ENCODE measurements around the gene XYLT2.
"Not testable (repeated sequence)": the region's sequence is repeated elsewhere in the genome, so short reads cannot be mapped to it uniquely, and the experiment has no call there.

The XYLT2 gene

DNA sequence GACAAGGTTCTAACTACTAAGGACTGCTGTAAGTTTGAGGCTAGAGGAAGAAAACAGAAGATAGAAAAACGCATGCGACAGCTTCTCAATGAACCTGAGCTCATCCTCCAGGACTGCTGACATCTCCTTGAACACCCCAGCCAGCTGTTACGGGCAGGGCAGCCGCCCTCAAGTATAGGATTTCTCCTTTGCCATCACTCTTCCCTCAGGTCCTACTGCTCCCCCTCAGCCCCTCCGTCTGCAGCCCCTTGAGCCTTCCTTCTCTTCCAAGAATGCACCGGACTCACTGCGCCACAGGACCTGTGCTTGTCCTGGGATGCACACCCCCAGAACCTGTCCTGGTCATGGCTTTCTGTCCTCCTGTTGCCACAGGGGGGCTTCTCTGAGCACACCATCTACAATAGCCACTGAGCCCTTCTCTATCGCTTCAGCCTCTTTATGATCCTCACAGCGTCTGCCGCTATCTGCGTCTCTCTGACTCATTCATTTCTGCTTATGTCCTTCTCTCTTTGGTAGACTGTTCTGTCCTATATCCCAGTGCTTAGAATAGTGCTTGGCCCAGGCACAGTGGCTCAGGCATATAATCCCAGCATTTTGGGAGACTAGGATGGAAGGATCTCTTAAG, 15.7 kb upstream of the XYLT2 start:
- no peak for FAIRE-seq
- TF ChIP-seq SPI1 (IDR thresholded peaks at IDR 0.05; ENCODE audit: low read depth, low read length) (no peak), POLR2AphosphoS5 (IDR thresholded peaks at IDR 0.05; ENCODE audit: low read depth, low read length) (no peak), POLR2A (IDR thresholded peaks at IDR 0.05; ENCODE audit: low read depth, low read length) (no peak)
- no peak for DNase-seq (ENCODE audit: insufficient read length, low spot score)

DNA sequence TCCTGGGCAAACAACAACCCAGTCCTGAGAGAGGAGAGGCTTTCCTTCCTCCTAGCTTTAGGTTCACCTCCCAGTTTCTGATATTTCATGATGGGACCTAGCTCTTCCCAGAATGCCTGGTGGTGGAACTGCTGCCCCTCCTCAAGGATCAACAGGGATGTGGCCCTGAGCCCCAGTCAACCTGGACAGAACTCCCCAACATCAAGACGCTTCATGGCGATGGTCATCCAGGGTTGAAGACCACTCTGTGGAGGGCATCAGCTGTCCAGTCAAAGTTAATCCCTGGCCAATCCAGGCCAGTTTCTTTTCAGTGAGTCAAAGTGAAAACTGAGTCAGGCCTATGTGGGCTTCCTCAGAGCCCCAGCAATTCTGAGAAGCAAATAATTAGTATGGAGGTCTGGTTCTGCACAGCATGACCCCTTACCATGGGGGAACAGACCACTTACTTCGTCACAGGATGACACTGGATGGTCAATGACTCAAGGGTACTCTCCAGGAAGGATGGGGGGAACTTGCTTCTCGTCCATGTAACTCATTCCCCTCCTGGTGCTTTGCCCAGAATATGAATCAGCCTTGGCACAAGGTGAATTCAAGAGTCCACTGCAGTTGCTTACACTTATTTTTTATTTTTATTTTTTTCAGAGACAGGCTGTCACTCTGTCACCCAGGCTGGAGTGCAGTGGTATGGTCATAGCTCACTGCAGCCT, 14.7 kb upstream of the XYLT2 start:
- FAIRE-seq (no peak), DNase-seq (ENCODE audit: insufficient read length, low spot score) (no peak)
- no peak for TF ChIP-seq PAX5 (IDR thresholded peaks at IDR 0.05; ENCODE audit: insufficient read depth, low read length, severe bottlenecking)
- TF ChIP-seq POLR2AphosphoS5 (IDR thresholded peaks at IDR 0.05; ENCODE audit: low read depth, low read length): no peak
- TF ChIP-seq POLR2A (IDR thresholded peaks at IDR 0.05; ENCODE audit: low read depth, low read length): no peak
- TF ChIP-seq POU2F2 (IDR thresholded peaks at IDR 0.05; ENCODE audit: low read depth, low read length): no peak
- no peak for TF ChIP-seq TAF1 (IDR thresholded peaks at IDR 0.05; ENCODE audit: low read depth, low read length)
- TF ChIP-seq SPI1 (IDR thresholded peaks at IDR 0.05; ENCODE audit: low read depth, low read length): no peak

DNA sequence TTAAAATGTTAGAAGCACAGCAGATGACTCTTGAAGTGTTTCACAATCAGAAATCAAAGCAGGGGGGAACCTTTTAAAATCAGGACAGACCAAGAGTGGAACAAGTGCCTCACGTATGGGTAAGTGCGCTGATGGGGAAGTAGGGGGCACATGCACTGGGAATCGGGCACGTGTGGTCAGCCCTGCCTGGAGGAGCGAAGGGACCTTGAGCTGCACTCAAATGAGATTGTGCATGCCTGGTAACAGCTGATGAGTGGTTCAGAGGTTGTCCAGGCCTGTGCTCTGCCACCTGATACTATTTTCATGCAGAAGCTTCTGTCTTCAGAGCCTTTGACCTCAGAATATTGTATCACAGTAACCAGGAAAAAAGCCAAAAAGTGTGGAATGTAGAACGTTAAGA, 13.7 kb upstream of the XYLT2 start:
- no peak for FAIRE-seq
- TF ChIP-seq TAF1 (IDR thresholded peaks at IDR 0.05; ENCODE audit: low read depth, low read length): no peak
- no peak for TF ChIP-seq POLR2A (IDR thresholded peaks at IDR 0.05; ENCODE audit: low read depth, low read length)
- no peak for TF ChIP-seq SPI1 (IDR thresholded peaks at IDR 0.05; ENCODE audit: low read depth, low read length)
- TF ChIP-seq POLR2AphosphoS5 (IDR thresholded peaks at IDR 0.05; ENCODE audit: low read depth, low read length): no peak
- no peak for TF ChIP-seq POU2F2 (IDR thresholded peaks at IDR 0.05; ENCODE audit: low read depth, low read length)
- TF ChIP-seq PAX5 (IDR thresholded peaks at IDR 0.05; ENCODE audit: insufficient read depth, low read length, severe bottlenecking): no peak
- DNase-seq (ENCODE audit: insufficient read length, low spot score): no peak

DNA sequence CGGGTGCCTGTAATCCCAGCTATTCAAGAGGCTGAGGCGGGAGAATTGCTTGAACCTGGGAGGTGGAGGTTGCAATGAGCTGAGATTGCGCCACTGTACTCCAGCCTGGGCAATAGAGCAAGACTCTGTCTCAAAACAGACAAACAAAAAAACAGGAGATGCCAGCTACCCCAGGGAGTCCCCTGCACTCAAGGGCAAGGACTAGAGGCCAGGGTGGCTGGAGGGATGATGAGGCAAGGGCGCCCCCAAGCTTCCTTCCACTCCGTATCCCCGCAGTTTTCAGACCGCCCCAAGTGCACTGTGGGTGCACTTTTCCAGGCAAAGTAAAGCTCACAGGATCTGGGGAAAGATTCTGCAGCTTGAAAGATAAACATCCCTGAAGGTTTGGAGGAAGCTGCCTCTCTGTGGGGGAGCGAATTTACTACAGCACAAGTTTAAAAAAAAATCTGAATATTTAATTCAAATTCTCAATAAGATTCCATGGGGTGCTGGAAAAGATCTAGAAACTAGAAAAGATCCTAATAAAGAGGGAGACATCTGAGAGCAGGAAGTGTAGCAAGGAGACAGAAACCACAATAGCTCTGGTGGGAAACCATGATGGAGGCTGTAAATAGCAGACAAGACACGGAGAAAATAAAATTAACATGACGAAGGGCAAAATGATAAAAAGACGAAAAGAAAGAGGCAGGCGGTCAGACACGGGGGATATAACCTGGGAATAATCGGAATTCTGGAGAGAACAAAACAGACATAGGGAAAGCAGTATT, 12.5 kb upstream of the XYLT2 start:
- peak; percentile 45 for FAIRE-seq
- not testable (repeated sequence) for DNase-seq (ENCODE audit: insufficient read length, low spot score)

DNA sequence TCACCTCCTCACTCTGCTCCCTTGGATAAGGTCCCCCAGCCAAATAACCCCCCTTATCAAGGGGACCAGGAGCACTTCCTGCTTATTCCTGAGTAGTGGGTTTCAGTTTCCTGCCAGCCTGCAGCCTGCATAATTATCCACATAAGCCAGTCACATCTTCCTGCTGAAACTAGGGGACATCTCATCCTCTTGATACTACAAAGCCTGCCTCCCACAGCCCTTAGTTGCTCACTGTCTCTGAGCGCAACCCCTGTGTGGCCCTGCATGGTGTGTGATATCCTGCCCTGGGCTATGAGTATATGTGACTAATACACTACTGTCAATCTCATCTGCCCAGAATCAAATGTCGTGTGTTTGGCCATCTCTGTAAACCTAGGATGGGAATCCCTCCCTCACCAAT, 8.0 kb upstream of the XYLT2 start:
- FAIRE-seq: no peak
- TF ChIP-seq SPI1 (IDR thresholded peaks at IDR 0.05; ENCODE audit: low read depth, low read length) (no peak), POU2F2 (IDR thresholded peaks at IDR 0.05; ENCODE audit: low read depth, low read length) (no peak), POLR2AphosphoS5 (IDR thresholded peaks at IDR 0.05; ENCODE audit: low read depth, low read length) (no peak), POLR2A (IDR thresholded peaks at IDR 0.05; ENCODE audit: low read depth, low read length) (no peak), TAF1 (IDR thresholded peaks at IDR 0.05; ENCODE audit: low read depth, low read length) (no peak), PAX5 (IDR thresholded peaks at IDR 0.05; ENCODE audit: insufficient read depth, low read length, severe bottlenecking) (no peak)
- no peak for DNase-seq (ENCODE audit: insufficient read length, low spot score)

DNA sequence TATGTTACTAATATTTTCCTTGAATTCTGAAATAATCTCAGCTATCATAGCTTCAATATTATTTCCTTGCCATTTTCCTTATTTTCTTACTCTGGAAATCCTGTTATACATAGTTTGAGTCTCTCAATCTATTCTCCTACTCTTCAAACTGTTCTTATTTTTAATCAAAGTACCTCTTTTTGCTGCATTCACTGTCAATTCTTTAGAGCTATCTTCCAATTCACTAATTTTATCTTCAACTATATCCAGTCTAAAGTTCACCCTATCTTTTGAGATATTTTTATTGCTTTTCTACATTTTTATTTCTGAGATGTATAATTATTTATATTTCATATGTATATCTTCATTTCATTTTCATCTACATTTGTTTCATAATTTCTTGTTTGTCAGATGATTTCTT, 7.3 kb upstream of the XYLT2 start:
- FAIRE-seq (no peak), DNase-seq (ENCODE audit: insufficient read length, low spot score) (no peak)
- no peak for TF ChIP-seq TAF1 (IDR thresholded peaks at IDR 0.05; ENCODE audit: low read depth, low read length)
- TF ChIP-seq POU2F2 (IDR thresholded peaks at IDR 0.05; ENCODE audit: low read depth, low read length): no peak
- TF ChIP-seq PAX5 (IDR thresholded peaks at IDR 0.05; ENCODE audit: insufficient read depth, low read length, severe bottlenecking): no peak
- TF ChIP-seq POLR2AphosphoS5 (IDR thresholded peaks at IDR 0.05; ENCODE audit: low read depth, low read length): no peak
- no peak for TF ChIP-seq SPI1 (IDR thresholded peaks at IDR 0.05; ENCODE audit: low read depth, low read length)
- no peak for TF ChIP-seq POLR2A (IDR thresholded peaks at IDR 0.05; ENCODE audit: low read depth, low read length)

DNA sequence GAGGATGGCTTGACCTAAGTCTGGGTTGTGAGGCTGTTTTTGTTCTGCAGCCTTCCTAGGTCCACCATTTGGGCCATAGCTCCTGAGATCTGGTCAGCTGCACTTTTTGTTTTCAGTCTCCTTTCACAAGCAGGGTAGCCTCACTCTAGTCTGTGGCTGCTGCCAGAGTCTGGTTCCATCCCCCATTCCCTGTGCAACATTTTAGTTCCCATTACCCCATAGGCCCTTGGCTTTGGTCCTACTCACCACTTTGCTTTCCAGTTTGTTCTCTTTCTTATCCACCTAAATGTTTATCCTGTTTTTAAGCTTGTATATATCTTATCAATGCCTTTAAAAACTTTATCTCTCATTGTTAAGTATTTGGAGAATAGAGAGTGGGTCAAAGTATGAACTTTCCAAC, 6.5 kb upstream of the XYLT2 start:
- no peak for TF ChIP-seq SPI1 (IDR thresholded peaks at IDR 0.05; ENCODE audit: low read depth, low read length)
- no peak for TF ChIP-seq TAF1 (IDR thresholded peaks at IDR 0.05; ENCODE audit: low read depth, low read length)
- TF ChIP-seq POLR2A (IDR thresholded peaks at IDR 0.05; ENCODE audit: low read depth, low read length): no peak
- TF ChIP-seq POU2F2 (IDR thresholded peaks at IDR 0.05; ENCODE audit: low read depth, low read length): no peak
- FAIRE-seq (no peak), DNase-seq (ENCODE audit: insufficient read length, low spot score) (no peak)

DNA sequence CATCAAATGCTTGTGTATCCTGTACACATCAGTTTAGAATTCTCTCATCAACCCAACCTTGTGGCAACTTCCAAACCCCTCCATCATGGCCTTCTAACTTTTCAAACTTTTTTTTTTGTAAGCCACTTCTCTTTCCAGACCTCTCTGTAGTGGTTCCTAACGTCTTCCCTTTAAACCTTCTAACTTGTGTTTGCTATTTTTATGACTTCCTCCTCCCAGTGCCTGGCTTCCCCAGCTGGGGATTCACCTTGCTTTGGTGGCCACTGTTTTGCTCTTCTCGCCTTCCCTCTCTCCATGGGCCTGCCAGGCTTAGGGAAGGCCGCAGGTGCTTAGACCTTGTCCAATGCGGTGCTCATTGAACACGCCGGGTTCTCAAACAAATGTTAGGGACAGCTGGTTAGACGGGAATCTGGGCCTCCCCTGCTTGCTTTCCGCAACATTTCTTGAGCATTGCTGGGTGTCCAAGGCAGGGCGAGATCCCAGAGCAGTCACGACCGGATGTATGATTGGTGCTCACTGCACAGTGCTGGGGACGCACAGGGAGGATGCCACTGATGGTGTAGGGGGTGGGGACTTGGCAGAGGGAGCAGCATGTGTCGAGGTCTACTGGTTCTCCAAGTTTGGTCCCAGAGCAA, 1.1 kb upstream of the XYLT2 start:
- TF ChIP-seq PAX5 (IDR thresholded peaks at IDR 0.05; ENCODE audit: insufficient read depth, low read length, severe bottlenecking) (no peak), SPI1 (IDR thresholded peaks at IDR 0.05; ENCODE audit: low read depth, low read length) (no peak), TAF1 (IDR thresholded peaks at IDR 0.05; ENCODE audit: low read depth, low read length) (no peak), POLR2AphosphoS5 (IDR thresholded peaks at IDR 0.05; ENCODE audit: low read depth, low read length) (no peak), POLR2A (IDR thresholded peaks at IDR 0.05; ENCODE audit: low read depth, low read length) (no peak), POU2F2 (IDR thresholded peaks at IDR 0.05; ENCODE audit: low read depth, low read length) (no peak)
- DNase-seq (ENCODE audit: insufficient read length, low spot score) (no peak), FAIRE-seq (peak; percentile 40)

DNA sequence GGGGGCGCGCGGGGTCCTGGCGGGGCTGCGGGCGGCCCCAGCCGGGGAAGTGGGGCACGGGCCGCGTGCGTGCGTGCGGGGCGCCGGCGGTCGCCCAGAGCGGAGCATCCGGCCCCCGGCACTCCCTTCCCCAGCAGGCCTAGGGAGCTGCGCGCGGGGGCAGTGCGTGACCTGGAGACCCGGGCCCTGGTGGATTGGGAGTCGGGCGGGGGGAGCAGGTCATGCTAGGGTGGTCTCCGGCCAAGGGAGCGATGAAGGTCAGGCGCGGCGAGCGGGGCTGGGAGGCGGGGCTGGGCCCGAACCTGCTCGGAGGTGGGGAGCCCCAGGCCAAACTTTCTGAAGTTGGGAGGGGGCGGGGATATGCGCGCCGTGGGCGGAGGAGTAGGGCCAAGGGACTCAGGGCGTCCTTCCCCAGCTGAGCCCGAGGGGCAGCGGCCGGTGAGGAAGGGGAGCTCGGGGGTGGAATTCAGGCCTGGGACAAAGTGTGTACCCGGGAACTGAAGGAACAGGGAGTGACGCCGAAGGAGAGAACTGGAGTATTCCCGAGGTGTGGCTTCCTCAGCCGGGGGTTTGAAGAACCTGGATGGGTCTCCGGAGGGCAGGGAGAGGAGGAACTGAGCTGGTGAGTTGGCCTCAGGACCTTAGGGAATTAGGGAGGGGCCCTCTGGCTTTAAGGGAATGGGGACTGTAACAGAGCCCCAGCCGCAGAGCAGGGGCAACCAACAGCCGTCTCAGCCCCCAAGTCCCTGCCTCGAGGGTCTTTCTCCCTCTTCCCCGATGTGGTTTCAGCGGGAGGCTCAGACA, 589 bp downstream of the XYLT2 start:
- peak; percentile 13; the same call in 1 of the 2 replicates for TF ChIP-seq POU2F2 (IDR thresholded peaks at IDR 0.05; ENCODE audit: low read depth, low read length)
- no peak for TF ChIP-seq TAF1 (IDR thresholded peaks at IDR 0.05; ENCODE audit: low read depth, low read length)
- FAIRE-seq (no peak), DNase-seq (ENCODE audit: insufficient read length, low spot score) (peak; percentile 67)

Measured in GM12891 (cell line).